Kidney epithelial cell (primary cell): ENCODE measurements around the gene CACNA2D1. TPM values are rescaled to one million over a fixed set of nuclear protein-coding genes. Genes with fewer than 3 reads are reported as not detected.

Source experiments
- DNase-seq: peaks from one replicate; pipeline ENCODE4 v3.0.0-alpha.2; 2010; ENCODE audit warnings: low read depth
- H3K27me3 ChIP-seq: 2 replicates; pipeline ENCODE4 v1.6.0; 2011; ENCODE audit warnings: low read length; ENCODE audit not compliant: control insufficient read depth, insufficient read depth
- H3K36me3 ChIP-seq: 2 replicates; pipeline ENCODE4 v1.5.1; 2011; ENCODE audit warnings: low read length; ENCODE audit not compliant: control insufficient read depth, insufficient read depth
- H3K4me3 ChIP-seq: 2 replicates; pipeline ENCODE4 v1.5.1; 2011; ENCODE audit warnings: low read depth, mild to moderate bottlenecking, control low read depth, low read length
- total RNA-seq: library from RNA; depleted of rRNA; stranded (reverse); fragments of >200 nt; gene quantifications from 2 replicates; pipeline ENCODE4 v1.2.3, GENCODE V29; 2015
- TF ChIP-seq, protein P1 (sequence below): IDR thresholded peaks from 2 replicates; pipeline ENCODE4 v1.5.1; 2011; ENCODE audit warnings: mild to moderate bottlenecking, moderate library complexity, low read length, control low read depth, inconsistent platforms; ENCODE audit not compliant: insufficient read depth, poor library complexity, severe bottlenecking

CACNA2D1 gene
- total RNA-seq, 1 donor from 2014 or later: 5.9 TPM

DNA sequence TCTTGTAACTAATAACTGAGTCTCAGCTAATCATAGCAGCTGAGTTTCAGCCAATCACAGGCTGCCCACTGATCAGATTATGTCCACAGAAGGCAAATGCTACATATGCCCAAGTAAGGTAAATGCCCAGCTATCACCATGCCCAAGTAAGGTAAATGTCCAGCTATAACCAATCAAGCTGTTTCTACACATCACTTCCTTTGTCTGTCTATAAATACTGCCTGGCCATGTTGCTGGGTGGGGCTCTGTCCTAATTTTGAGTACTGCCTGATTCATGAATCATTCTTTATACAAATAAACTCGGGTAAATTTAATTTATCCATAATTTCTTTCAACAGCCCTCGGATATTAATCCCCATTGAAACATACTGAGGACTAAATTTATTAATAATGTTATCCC lies 312.4 kb downstream of the CACNA2D1 start:
- TF ChIP-seq, protein P1, sequence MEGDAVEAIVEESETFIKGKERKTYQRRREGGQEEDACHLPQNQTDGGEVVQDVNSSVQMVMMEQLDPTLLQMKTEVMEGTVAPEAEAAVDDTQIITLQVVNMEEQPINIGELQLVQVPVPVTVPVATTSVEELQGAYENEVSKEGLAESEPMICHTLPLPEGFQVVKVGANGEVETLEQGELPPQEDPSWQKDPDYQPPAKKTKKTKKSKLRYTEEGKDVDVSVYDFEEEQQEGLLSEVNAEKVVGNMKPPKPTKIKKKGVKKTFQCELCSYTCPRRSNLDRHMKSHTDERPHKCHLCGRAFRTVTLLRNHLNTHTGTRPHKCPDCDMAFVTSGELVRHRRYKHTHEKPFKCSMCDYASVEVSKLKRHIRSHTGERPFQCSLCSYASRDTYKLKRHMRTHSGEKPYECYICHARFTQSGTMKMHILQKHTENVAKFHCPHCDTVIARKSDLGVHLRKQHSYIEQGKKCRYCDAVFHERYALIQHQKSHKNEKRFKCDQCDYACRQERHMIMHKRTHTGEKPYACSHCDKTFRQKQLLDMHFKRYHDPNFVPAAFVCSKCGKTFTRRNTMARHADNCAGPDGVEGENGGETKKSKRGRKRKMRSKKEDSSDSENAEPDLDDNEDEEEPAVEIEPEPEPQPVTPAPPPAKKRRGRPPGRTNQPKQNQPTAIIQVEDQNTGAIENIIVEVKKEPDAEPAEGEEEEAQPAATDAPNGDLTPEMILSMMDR: no peak
- no peaks in the 10 kb centered on the region for H3K27me3 ChIP-seq
- no peak overlapping the region for H3K4me3 ChIP-seq
- no peak for DNase-seq
- H3K36me3 ChIP-seq: no peaks in the 10 kb centered on the region

DNA sequence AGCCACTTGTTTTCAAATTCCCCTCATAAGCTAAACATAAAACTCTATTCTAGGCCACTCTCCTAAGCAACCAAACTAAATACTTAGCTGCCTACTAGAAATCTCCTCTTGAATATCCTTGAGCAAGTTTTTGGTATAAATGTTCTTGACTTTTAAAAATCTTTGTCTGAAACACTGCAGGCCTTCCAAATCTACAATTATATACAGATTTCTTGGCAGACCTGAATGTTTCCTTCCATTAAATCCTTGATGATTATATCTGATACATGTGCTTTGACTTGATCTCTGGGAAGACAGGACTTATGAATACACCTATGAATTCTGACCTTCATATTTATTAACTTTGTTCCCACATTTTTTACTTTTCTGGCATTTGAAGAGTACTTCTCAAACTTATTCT lies 314.5 kb downstream of the CACNA2D1 start:
- no peak for DNase-seq
- Histone ChIP-seq H3K27me3 (no peaks in the 10 kb centered on the region), H3K4me3 (no peak overlapping the region), H3K36me3 (no peaks in the 10 kb centered on the region)
- TF ChIP-seq, protein P1: no peak

DNA sequence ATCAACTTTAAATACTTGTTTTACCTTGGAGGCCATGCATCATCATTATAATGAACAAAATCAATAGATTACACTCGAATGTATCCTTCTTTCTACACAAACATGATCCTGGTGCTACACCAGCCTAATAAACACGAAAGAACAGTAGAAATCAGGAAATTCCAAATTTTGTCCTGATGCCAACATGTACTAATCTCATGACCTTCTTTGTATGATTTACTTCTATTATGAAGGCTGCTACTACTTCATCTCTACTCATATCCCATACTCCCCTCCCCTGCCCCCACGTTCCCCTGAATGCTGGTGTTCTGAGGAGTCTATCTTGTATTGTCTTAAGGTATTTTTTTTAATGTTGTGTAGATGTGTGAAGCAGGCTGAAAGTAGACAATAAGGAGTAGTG lies 315.0 kb downstream of the CACNA2D1 start:
- TF ChIP-seq, protein P1: no peak

DNA sequence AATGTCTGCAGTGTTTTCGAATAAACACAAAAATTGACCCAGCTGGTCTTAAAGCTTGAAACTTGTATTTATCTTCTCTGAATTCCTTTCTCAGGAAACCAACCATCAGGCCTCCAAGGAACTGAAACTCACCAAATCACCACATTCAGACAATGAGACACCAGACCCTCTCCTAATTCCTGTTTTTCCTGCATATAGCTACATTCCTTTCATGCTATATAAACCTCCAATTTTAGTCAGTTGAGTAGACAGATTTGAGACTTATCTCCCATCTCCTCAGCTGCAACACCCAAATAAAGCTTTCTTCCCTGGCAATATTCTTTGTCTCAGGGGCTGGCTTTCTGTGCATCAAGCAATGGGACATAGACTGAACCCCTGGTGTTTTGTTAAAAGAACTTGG lies 317.0 kb downstream of the CACNA2D1 start:
- TF ChIP-seq, protein P1: no peak
- no peaks in the 10 kb centered on the region for H3K27me3 ChIP-seq
- H3K36me3 ChIP-seq: no peaks in the 10 kb centered on the region
- no peak for DNase-seq
- no peak overlapping the region for H3K4me3 ChIP-seq

More for the DNA sequence above, 315.0 kb downstream of the CACNA2D1 start:
- no peak for DNase-seq
- no peak overlapping the region for H3K4me3 ChIP-seq
- H3K27me3 ChIP-seq: no peaks in the 10 kb centered on the region
- no peaks in the 10 kb centered on the region for H3K36me3 ChIP-seq

DNA sequence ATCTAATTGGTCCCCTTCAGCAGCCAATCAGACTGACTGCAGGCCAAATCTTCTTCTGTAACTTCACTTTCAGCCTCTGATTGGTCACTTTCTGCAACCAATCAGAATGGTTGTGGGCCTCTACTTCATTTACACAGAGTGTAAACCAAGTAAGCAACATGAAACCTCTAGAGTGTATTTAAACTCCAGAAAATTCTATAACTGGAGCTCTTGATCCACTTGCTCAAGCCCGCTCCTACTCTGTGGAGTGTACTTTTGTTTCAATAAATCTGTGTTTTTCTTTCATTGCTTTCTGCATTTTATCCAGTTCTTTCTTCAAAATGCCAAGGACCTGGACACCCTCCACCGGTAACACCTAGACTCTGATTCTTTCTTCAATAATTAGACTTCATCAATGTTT lies 319.1 kb downstream of the CACNA2D1 start:
- H3K27me3 ChIP-seq: no peaks in the 10 kb centered on the region
- no peaks in the 10 kb centered on the region for H3K36me3 ChIP-seq
- TF ChIP-seq, protein P1: no peak
- no peak for DNase-seq
- no peak overlapping the region for H3K4me3 ChIP-seq

DNA sequence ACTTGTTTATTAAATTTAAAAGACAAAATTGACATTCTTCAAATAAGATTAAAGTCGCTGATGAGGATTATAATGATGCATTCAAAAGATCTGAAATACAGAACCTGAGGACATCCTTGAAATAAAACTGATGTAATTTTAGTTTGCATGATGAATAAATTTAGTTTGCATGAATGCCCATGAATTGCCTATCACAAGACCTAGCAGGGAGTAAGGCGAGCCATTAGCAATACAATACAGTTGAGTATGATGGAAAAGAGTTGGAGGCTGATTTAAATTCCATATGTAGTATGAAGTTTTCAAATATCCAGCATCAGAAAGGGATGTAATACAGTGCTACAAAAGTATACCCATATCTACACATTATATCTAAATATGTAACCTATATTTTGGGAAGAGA lies 321.3 kb downstream of the CACNA2D1 start:
- no peak for DNase-seq
- TF ChIP-seq, protein P1: no peak
- Histone ChIP-seq H3K36me3 (no peaks in the 10 kb centered on the region), H3K27me3 (no peaks in the 10 kb centered on the region), H3K4me3 (no peak overlapping the region)
